Astrocyte (in vitro differentiated cells and primary cell): Measurements from ENCODE around the gene SLC5A4. TPM values are rescaled to one million over a fixed set of nuclear protein-coding genes. Genes with fewer than 3 reads are reported as not detected.

ENCODE experiments used
- DNase-seq: peaks from one replicate; pipeline ENCODE4 v3.0.0-alpha.2; 2010; ENCODE audit warnings: low read depth
- FAIRE-seq: peaks from 2 replicates; lab custom pipeline; 2011; peaks lifted over from hg19 to GRCh38; lab: Jason Lieb, UNC
- H2AFZ ChIP-seq: 2 replicates; pipeline ENCODE4 v1.6.0; 2012; ENCODE audit warnings: low read depth, low read length, inconsistent platforms
- H3K27ac ChIP-seq: 2 replicates; pipeline ENCODE4 v1.5.1; 2011; ENCODE audit warnings: low read depth, low read length, inconsistent platforms
- H3K27me3 ChIP-seq: 2 replicates; pipeline ENCODE4 v1.6.0; 2011; ENCODE audit warnings: low read length, inconsistent platforms; ENCODE audit not compliant: insufficient read depth
- H3K36me3 ChIP-seq: 2 replicates; pipeline ENCODE4 v1.5.1; 2011; ENCODE audit warnings: low read length, inconsistent platforms; ENCODE audit not compliant: insufficient read depth
- H3K4me1 ChIP-seq: 2 replicates; pipeline ENCODE4 v1.5.1; 2011; ENCODE audit warnings: low read length, inconsistent platforms; ENCODE audit not compliant: insufficient read depth
- H3K4me2 ChIP-seq: 2 replicates; pipeline ENCODE4 v1.6.0; 2012; ENCODE audit warnings: low read length, inconsistent platforms
- H3K4me3 ChIP-seq: 2 replicates; pipeline ENCODE4 v1.5.1; 2011; ENCODE audit warnings: low read depth, mild to moderate bottlenecking, low read length, inconsistent platforms; ENCODE audit not compliant: insufficient read depth
- H3K79me2 ChIP-seq: 2 replicates; pipeline ENCODE4 v1.6.0; 2012; ENCODE audit warnings: mild to moderate bottlenecking, low read length, inconsistent platforms; ENCODE audit not compliant: insufficient read depth
- H3K9ac ChIP-seq: 2 replicates; pipeline ENCODE4 v1.6.0; 2012; ENCODE audit warnings: mild to moderate bottlenecking, low read length, inconsistent platforms
- H3K9me3 ChIP-seq: 2 replicates; pipeline ENCODE4 v1.5.1; 2012; ENCODE audit warnings: low read depth, mild to moderate bottlenecking, low read length, inconsistent platforms; ENCODE audit not compliant: insufficient read depth
- H4K20me1 ChIP-seq: 2 replicates; pipeline ENCODE4 v1.6.0; 2012; ENCODE audit warnings: low read length, inconsistent platforms; ENCODE audit not compliant: insufficient read depth
- H3K27ac Mint-ChIP-seq: one replicate; pipeline ENCODE4 v1.8.0; 2021; ENCODE audit warnings: mild to moderate bottlenecking, mixed read lengths; ENCODE audit not compliant: unreplicated experiment
- H3K27me3 Mint-ChIP-seq: one replicate; pipeline ENCODE4 v1.8.0; 2021; ENCODE audit warnings: low read depth, mixed read lengths; ENCODE audit not compliant: unreplicated experiment
- H3K36me3 Mint-ChIP-seq: one replicate; pipeline ENCODE4 v1.8.0; 2021; ENCODE audit warnings: low read depth, mixed read lengths; ENCODE audit not compliant: unreplicated experiment
- H3K4me1 Mint-ChIP-seq: one replicate; pipeline ENCODE4 v1.8.0; 2021; ENCODE audit warnings: low read depth, mixed read lengths; ENCODE audit not compliant: unreplicated experiment
- H3K4me3 Mint-ChIP-seq: one replicate; pipeline ENCODE4 v1.8.0; 2021; ENCODE audit warnings: mild to moderate bottlenecking, moderate library complexity, mixed read lengths; ENCODE audit not compliant: unreplicated experiment
- H3K9me3 Mint-ChIP-seq: one replicate; pipeline ENCODE4 v1.8.0; 2021; ENCODE audit warnings: mild to moderate bottlenecking, mixed read lengths; ENCODE audit not compliant: unreplicated experiment
- CTCF ChIP-seq: IDR thresholded peaks from 2 replicates; pipeline ENCODE4 v1.5.1; 2011; ENCODE audit warnings: low read depth, mild to moderate bottlenecking, inconsistent platforms, low read length, moderate library complexity; ENCODE audit not compliant: insufficient read depth
- EZH2 ChIP-seq: IDR thresholded peaks from 2 replicates; pipeline ENCODE4 v1.6.1; 2012; ENCODE audit warnings: mild to moderate bottlenecking, low read length, inconsistent platforms; ENCODE audit not compliant: insufficient read depth
- total RNA-seq: library from RNA; stranded (reverse); gene quantifications from 2 replicates; pipeline ENCODE4 v1.2.1, GENCODE V29; 2021

The SLC5A4 gene
- total RNA-seq, 1 donor from 2014 or later, result 0.14 TPM

GRCh38 chr22:32270641-32271369, 15.7 kb upstream of the SLC5A4 start:
- H3K4me1 ChIP-seq, result no peaks in the 10 kb centered on the region
- H2AFZ ChIP-seq, result no peak overlapping the region
- no peaks in the 10 kb centered on the region for H3K9me3 ChIP-seq
- H3K79me2 ChIP-seq, result no peaks in the 10 kb centered on the region
- H3K9ac ChIP-seq, result no peak overlapping the region
- H3K4me3 ChIP-seq, result no peak overlapping the region
- no peak overlapping the region for H3K27ac Mint-ChIP-seq
- H3K36me3 Mint-ChIP-seq, result peaks cover 7% of the 10 kb centered on the region
- H3K9me3 Mint-ChIP-seq, result no peaks in the 10 kb centered on the region
- no peak for FAIRE-seq
- DNase-seq, result no peak
- H3K4me3 Mint-ChIP-seq, result no peak overlapping the region
- no peak overlapping the region for H3K4me2 ChIP-seq
- peaks cover 6% of the 10 kb centered on the region for H3K27me3 Mint-ChIP-seq
- TF ChIP-seq EZH2, result no peak
- no peak for TF ChIP-seq CTCF
- H3K27me3 ChIP-seq, result no peaks in the 10 kb centered on the region
- H3K36me3 ChIP-seq, result no peaks in the 10 kb centered on the region
- H4K20me1 ChIP-seq, result no peaks in the 10 kb centered on the region
- H3K4me1 Mint-ChIP-seq, result no peaks in the 10 kb centered on the region
- H3K27ac ChIP-seq, result no peak overlapping the region

GRCh38 chr22:32269316-32269715, 14.2 kb upstream of the SLC5A4 start:
- Histone ChIP-seq H3K79me2 (no peaks in the 10 kb centered on the region), H4K20me1 (no peaks in the 10 kb centered on the region), H3K27ac (no peak overlapping the region), H2AFZ (no peak overlapping the region), H3K4me3 (no peak overlapping the region), H3K9ac (no peak overlapping the region), H3K4me2 (no peak overlapping the region), H3K36me3 (no peaks in the 10 kb centered on the region), H3K9me3 (no peaks in the 10 kb centered on the region), H3K4me1 (no peaks in the 10 kb centered on the region), H3K27me3 (no peaks in the 10 kb centered on the region)
- no peaks in the 10 kb centered on the region for H3K4me1 Mint-ChIP-seq
- H3K27ac Mint-ChIP-seq, result no peak overlapping the region
- no peak overlapping the region for H3K4me3 Mint-ChIP-seq
- no peak for TF ChIP-seq EZH2
- TF ChIP-seq CTCF, result no peak
- DNase-seq, result no peak
- peaks cover 6% of the 10 kb centered on the region for H3K27me3 Mint-ChIP-seq
- no peaks in the 10 kb centered on the region for H3K9me3 Mint-ChIP-seq
- peaks cover 7% of the 10 kb centered on the region for H3K36me3 Mint-ChIP-seq
- FAIRE-seq, result no peak

GRCh38 chr22:32267011-32267410, 11.9 kb upstream of the SLC5A4 start:
- FAIRE-seq (no peak), DNase-seq (no peak)
- Histone ChIP-seq H3K4me2 (no peak overlapping the region), H3K79me2 (no peaks in the 10 kb centered on the region), H3K9me3 (no peaks in the 10 kb centered on the region), H3K27me3 (no peaks in the 10 kb centered on the region), H2AFZ (no peak overlapping the region), H3K27ac (no peak overlapping the region), H4K20me1 (no peaks in the 10 kb centered on the region), H3K9ac (no peak overlapping the region), H3K4me3 (no peak overlapping the region), H3K36me3 (no peaks in the 10 kb centered on the region), H3K4me1 (no peaks in the 10 kb centered on the region)
- Mint-ChIP-seq H3K27me3 (peaks cover 8% of the 10 kb centered on the region), H3K4me3 (no peak overlapping the region), H3K27ac (no peak overlapping the region), H3K4me1 (no peaks in the 10 kb centered on the region), H3K9me3 (no peaks in the 10 kb centered on the region), H3K36me3 (peaks cover 6% of the 10 kb centered on the region)
- TF ChIP-seq CTCF (no peak), EZH2 (no peak)
